ENCODE data around the gene OBI1.

Gene OBI1

GRCh38 chr13:78657699-78658629 is 991 bp downstream of the OBI1 start:
- no peak for TF ChIP-seq CTCF (IDR thresholded peaks at IDR 0.05)

- no peak for TF ChIP-seq CTCF (IDR thresholded peaks at IDR 0.05)
Observed at GRCh38 chr13:78655906-78656305, 3.0 kb downstream of the OBI1 start.

- TF ChIP-seq CTCF (IDR thresholded peaks at IDR 0.05): no peak
Observed at GRCh38 chr13:78655007-78655406, 3.9 kb downstream of the OBI1 start.

- TF ChIP-seq CTCF (IDR thresholded peaks at IDR 0.05): no peak
Observed at GRCh38 chr13:78652651-78653050, 6.3 kb downstream of the OBI1 start.

- no peak for TF ChIP-seq CTCF (IDR thresholded peaks at IDR 0.05)
Observed at GRCh38 chr13:78650717-78651083, 8.3 kb downstream of the OBI1 start.

- no peak for TF ChIP-seq CTCF (IDR thresholded peaks at IDR 0.05)
Observed at GRCh38 chr13:78649997-78650716, 8.8 kb downstream of the OBI1 start.

GRCh38 chr13:78638216-78638615 is 20.7 kb downstream of the OBI1 start:
- TF ChIP-seq CTCF (IDR thresholded peaks at IDR 0.05): no peak

All from LNCAP (cell line).